Epithelial cell of esophagus (primary cell): ENCODE measurements around the gene CACNA2D1.

Experiments used
- DNase-seq: peaks from one replicate; pipeline ENCODE4 v3.0.0; 2010; ENCODE audit warnings: low read depth
- H3K4me3 ChIP-seq: 2 replicates; pipeline ENCODE4 v1.5.1; 2011; ENCODE audit warnings: mild to moderate bottlenecking, low read length, control low read depth
- TF ChIP-seq, protein P1 (sequence below): IDR thresholded peaks from 2 replicates; pipeline ENCODE4 v1.5.1; 2011; ENCODE audit warnings: low read depth, mild to moderate bottlenecking, low read length, control low read depth, inconsistent platforms; ENCODE audit not compliant: insufficient read depth; ENCODE audit errors: missing control alignments

CACNA2D1 gene

GRCh38 chr7:82057476-82057875, 386.1 kb downstream of the CACNA2D1 start:
- H3K4me3 ChIP-seq: no peak overlapping the region
- TF ChIP-seq, protein P1, sequence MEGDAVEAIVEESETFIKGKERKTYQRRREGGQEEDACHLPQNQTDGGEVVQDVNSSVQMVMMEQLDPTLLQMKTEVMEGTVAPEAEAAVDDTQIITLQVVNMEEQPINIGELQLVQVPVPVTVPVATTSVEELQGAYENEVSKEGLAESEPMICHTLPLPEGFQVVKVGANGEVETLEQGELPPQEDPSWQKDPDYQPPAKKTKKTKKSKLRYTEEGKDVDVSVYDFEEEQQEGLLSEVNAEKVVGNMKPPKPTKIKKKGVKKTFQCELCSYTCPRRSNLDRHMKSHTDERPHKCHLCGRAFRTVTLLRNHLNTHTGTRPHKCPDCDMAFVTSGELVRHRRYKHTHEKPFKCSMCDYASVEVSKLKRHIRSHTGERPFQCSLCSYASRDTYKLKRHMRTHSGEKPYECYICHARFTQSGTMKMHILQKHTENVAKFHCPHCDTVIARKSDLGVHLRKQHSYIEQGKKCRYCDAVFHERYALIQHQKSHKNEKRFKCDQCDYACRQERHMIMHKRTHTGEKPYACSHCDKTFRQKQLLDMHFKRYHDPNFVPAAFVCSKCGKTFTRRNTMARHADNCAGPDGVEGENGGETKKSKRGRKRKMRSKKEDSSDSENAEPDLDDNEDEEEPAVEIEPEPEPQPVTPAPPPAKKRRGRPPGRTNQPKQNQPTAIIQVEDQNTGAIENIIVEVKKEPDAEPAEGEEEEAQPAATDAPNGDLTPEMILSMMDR: no peak
- no peak for DNase-seq

GRCh38 chr7:82056282-82056681, 387.3 kb downstream of the CACNA2D1 start:
- no peak for DNase-seq
- TF ChIP-seq, protein P1: no peak
- H3K4me3 ChIP-seq: no peak overlapping the region

DNA sequence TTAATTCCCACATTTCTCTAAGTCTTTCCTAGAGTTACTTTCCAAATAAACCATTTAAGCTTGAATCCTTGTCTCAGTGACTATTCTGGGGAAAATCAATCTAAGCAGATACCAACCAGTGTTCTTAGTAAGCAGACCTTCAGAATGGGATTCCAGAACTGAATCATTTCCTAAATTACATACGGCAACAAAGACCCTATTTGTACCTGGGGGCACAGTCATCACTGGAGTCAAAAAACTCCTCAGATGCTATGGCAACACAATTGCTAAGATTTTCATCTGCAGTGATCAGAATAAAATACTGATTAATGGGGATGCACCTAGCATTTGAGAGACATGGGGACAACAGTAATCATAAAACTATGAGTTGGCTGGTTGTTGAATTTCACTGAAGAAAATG, 389.0 kb downstream of the CACNA2D1 start:
- H3K4me3 ChIP-seq: no peak overlapping the region
- no peak for DNase-seq
- TF ChIP-seq, protein P1: no peak

GRCh38 chr7:82053453-82054032, 390.0 kb downstream of the CACNA2D1 start:
- TF ChIP-seq, protein P1: no peak

DNA sequence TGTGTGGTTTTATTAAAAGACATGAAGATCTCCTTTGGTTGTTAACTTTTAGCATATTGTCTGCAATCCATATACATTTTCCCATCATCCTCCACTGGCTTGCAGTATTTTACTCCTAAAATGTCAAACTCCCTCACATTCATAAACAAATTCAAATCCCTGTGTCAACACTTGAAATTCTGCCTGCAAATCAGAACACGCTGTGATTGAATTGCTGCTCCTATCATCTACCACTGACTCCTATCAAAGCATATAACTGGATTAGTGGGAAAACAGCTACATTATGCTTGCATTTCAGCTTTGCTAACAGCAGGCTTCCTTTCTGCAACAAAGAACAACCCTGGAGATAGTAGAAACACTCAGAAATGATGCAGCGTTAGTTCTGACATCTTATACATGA, 392.0 kb downstream of the CACNA2D1 start:
- TF ChIP-seq, protein P1: no peak
- H3K4me3 ChIP-seq: no peak overlapping the region
- no peak for DNase-seq

More at GRCh38 chr7:82053453-82054032, 390.0 kb downstream of the CACNA2D1 start:
- no peak overlapping the region for H3K4me3 ChIP-seq
- DNase-seq: no peak

DNA sequence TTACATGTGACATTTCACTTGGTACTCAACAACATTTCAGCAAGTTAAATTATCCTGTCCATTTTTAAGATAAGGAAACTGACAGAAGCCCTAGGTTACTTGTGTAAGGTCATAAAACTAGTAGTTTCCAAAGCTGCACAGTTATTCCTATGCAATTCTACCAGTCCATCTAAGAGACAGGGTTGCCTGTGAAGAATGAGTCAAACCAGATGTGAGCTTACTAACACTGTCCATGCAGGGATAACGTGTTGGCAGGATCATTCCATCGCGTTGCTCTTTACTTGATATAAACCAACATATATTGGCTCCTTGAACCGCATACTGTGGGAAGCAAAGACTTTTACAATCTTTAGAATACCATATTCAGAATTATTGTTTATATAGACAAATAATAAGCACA, 392.8 kb downstream of the CACNA2D1 start:
- TF ChIP-seq, protein P1: no peak
- DNase-seq: peak; percentile 13
- no peak overlapping the region for H3K4me3 ChIP-seq

DNA sequence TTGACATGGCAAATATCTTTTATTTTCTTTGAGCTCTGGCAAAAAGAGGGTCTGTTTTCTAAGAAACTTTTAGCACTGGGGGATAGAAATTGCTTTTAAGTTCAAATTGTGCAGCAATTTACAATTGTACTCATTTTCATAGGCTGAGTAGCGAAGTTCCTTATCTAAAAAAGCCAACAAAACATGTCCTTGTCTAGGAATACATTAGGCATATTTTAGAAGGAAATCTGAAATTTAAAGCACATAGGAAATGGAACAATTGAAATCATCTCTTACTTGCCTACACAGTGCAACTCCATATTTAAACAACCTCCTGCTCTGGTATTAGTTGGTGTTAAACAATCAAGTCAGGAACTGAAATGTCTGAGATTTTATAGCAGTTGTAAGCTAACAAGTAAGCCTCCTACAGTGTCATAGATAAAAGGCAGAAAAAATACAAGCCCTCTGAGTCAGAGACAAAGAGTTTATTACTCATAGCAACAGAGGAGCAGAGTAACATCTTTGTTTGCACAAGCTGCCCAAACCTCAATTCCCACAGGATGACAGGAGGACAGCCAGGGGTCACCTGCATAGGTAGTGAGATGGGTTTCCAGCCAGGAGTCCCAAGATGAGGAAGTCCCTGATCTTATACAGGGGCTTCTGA, 393.6 kb downstream of the CACNA2D1 start:
- DNase-seq: peak; percentile 80
- TF ChIP-seq, protein P1: no peak
- H3K4me3 ChIP-seq: no peak overlapping the region
